ENCODE results near the gene SERP1. TPM values are rescaled to one million over a fixed set of nuclear protein-coding genes. Genes with fewer than 3 reads are reported as not detected.
"Not testable (repeated sequence)": the region's sequence is repeated elsewhere in the genome, so short reads cannot be mapped to it uniquely, and the experiment has no call there.

The SERP1 gene
- total RNA-seq, 2 experiments from 2014 or later, result 115 TPM

- Mint-ChIP-seq H3K27me3 (peaks cover 23% of the 10 kb centered on the region), H3K36me3 (ENCODE audit: low read depth) (no peaks in the 10 kb centered on the region), H3K9me3 (peaks cover 2% of the 10 kb centered on the region), H3K27ac (no peak overlapping the region), H3K4me1 (ENCODE audit: low read depth) (peaks cover 10% of the 10 kb centered on the region), H3K4me3 (no peak overlapping the region)
- TF ChIP-seq CTCF (IDR thresholded peaks at IDR 0.05), result no peak
- POLR2A ChIA-PET, result no interaction called here
- CTCF ChIA-PET, result interaction anchor here (1.6 kb wide), 1 partner anchor 28 kb away, joined by 3 read pairs; no protein-coding TSS in a partner anchor
- DNase-seq, result no peak
- ATAC-seq, result no peak
- intact Hi-C loops (cut with micrococcal nuclease), result no loop called here
Observed at GRCh38 chr3:150509780-150510179, 36.5 kb downstream of the SERP1 start.

GRCh38 chr3:150508401-150508800 lies 37.9 kb downstream of the SERP1 start:
- Mint-ChIP-seq H3K27me3 (peaks cover 23% of the 10 kb centered on the region), H3K36me3 (ENCODE audit: low read depth) (no peaks in the 10 kb centered on the region), H3K9me3 (peaks cover 2% of the 10 kb centered on the region), H3K27ac (no peak overlapping the region), H3K4me3 (no peak overlapping the region), H3K4me1 (ENCODE audit: low read depth) (peaks cover 10% of the 10 kb centered on the region)
- ATAC-seq, result no peak
- intact Hi-C loops (cut with micrococcal nuclease), result no loop called here
- ChIA-PET POLR2A (no interaction called here), CTCF (no interaction called here)
- TF ChIP-seq CTCF (IDR thresholded peaks at IDR 0.05), result no peak
- no peak for DNase-seq

- CTCF ChIA-PET, result interaction anchor here (1.8 kb wide), 1 partner anchor 10 kb away, joined by 13 read pairs; no protein-coding TSS in a partner anchor
- Mint-ChIP-seq H3K4me3 (no peak overlapping the region), H3K27ac (no peak overlapping the region), H3K4me1 (ENCODE audit: low read depth) (peaks cover 14% of the 10 kb centered on the region), H3K9me3 (peaks cover 6% of the 10 kb centered on the region), H3K27me3 (peaks cover 16% of the 10 kb centered on the region), H3K36me3 (ENCODE audit: low read depth) (peaks cover 2% of the 10 kb centered on the region)
- DNase-seq, result no peak
- ATAC-seq, result no peak
- POLR2A ChIA-PET, result no interaction called here
- intact Hi-C loops (cut with micrococcal nuclease), result no loop called here
- no peak for TF ChIP-seq CTCF (IDR thresholded peaks at IDR 0.05)
Observed at GRCh38 chr3:150504483-150504882, 41.8 kb downstream of the SERP1 start.

GRCh38 chr3:150503402-150504099 lies 42.7 kb downstream of the SERP1 start:
- no peak overlapping the region for H3K27ac Mint-ChIP-seq
- no peak for TF ChIP-seq CTCF (IDR thresholded peaks at IDR 0.05)
- POLR2A ChIA-PET, result no interaction called here

GRCh38 chr3:150500960-150501359 lies 45.3 kb downstream of the SERP1 start:
- CTCF ChIA-PET, result interaction anchor here (1.1 kb wide), 1 partner anchor 215 kb away, joined by 3 read pairs; no protein-coding TSS in a partner anchor
- ATAC-seq; H3K4me1 Mint-ChIP-seq (ENCODE audit: low read depth); H3K4me3 Mint-ChIP-seq; H3K9me3 Mint-ChIP-seq; DNase-seq; POLR2A ChIA-PET; H3K27ac Mint-ChIP-seq; H3K36me3 Mint-ChIP-seq (ENCODE audit: low read depth); intact Hi-C loops (cut with micrococcal nuclease); H3K27me3 Mint-ChIP-seq: not testable (repeated sequence)

More at GRCh38 chr3:150503402-150504099, 42.7 kb downstream of the SERP1 start:
- Mint-ChIP-seq H3K27me3 (peaks cover 16% of the 10 kb centered on the region), H3K9me3 (peaks cover 6% of the 10 kb centered on the region), H3K4me3 (no peak overlapping the region), H3K4me1 (ENCODE audit: low read depth) (peaks cover 12% of the 10 kb centered on the region), H3K36me3 (ENCODE audit: low read depth) (peaks cover 2% of the 10 kb centered on the region)
- intact Hi-C loops (cut with micrococcal nuclease), result no loop called here
- ATAC-seq (no peak), DNase-seq (no peak)
- CTCF ChIA-PET, result interaction anchor here (1.8 kb wide), 1 partner anchor 9 kb away, joined by 13 read pairs; no protein-coding TSS in a partner anchor

Data from activated CD8-positive, alpha-beta T cell treated with anti-CD3 and anti-CD28 coated beads for 36 hours (primary cell).